ENCODE results near the gene VAV1. TPM values are rescaled to one million over a fixed set of nuclear protein-coding genes. Genes with fewer than 3 reads are reported as not detected.

VAV1 gene
- total and polyA plus RNA-seq, 9 of the 15 experiments (the other 6 are each of a cell fraction or from before 2014, with no cell fraction given) = 0.46 to 20.1 (median 11.1) TPM

DNA sequence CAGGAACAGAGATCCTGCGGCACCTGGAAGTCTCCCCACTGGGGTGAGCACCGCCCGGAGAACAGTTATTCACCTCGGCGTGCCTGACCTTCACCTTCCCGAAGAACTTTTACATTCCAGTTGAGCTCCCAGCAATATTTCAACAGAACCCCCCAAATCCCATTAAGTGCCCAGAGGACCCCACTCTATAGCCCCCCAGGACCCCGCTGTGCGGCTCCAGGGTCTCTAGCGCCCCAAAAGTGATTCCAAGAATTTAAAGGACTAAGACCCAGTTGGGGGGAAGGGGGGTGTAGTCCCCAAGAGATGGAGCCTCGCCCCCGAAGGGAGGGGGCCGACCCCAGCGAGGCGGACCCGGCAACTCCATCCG, 35.6 kb upstream of the VAV1 start (continued):
- TF ChIP-seq, protein P1, sequence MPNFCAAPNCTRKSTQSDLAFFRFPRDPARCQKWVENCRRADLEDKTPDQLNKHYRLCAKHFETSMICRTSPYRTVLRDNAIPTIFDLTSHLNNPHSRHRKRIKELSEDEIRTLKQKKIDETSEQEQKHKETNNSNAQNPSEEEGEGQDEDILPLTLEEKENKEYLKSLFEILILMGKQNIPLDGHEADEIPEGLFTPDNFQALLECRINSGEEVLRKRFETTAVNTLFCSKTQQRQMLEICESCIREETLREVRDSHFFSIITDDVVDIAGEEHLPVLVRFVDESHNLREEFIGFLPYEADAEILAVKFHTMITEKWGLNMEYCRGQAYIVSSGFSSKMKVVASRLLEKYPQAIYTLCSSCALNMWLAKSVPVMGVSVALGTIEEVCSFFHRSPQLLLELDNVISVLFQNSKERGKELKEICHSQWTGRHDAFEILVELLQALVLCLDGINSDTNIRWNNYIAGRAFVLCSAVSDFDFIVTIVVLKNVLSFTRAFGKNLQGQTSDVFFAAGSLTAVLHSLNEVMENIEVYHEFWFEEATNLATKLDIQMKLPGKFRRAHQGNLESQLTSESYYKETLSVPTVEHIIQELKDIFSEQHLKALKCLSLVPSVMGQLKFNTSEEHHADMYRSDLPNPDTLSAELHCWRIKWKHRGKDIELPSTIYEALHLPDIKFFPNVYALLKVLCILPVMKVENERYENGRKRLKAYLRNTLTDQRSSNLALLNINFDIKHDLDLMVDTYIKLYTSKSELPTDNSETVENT (CRISPR knock-in tag; IDR thresholded peaks at IDR 0.05) = no peak
- TF ChIP-seq, protein P2, sequence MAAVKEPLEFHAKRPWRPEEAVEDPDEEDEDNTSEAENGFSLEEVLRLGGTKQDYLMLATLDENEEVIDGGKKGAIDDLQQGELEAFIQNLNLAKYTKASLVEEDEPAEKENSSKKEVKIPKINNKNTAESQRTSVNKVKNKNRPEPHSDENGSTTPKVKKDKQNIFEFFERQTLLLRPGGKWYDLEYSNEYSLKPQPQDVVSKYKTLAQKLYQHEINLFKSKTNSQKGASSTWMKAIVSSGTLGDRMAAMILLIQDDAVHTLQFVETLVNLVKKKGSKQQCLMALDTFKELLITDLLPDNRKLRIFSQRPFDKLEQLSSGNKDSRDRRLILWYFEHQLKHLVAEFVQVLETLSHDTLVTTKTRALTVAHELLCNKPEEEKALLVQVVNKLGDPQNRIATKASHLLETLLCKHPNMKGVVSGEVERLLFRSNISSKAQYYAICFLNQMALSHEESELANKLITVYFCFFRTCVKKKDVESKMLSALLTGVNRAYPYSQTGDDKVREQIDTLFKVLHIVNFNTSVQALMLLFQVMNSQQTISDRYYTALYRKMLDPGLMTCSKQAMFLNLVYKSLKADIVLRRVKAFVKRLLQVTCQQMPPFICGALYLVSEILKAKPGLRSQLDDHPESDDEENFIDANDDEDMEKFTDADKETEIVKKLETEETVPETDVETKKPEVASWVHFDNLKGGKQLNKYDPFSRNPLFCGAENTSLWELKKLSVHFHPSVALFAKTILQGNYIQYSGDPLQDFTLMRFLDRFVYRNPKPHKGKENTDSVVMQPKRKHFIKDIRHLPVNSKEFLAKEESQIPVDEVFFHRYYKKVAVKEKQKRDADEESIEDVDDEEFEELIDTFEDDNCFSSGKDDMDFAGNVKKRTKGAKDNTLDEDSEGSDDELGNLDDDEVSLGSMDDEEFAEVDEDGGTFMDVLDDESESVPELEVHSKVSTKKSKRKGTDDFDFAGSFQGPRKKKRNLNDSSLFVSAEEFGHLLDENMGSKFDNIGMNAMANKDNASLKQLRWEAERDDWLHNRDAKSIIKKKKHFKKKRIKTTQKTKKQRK (IDR thresholded peaks at IDR 0.05; ENCODE audit: borderline replicate concordance, low read depth, low read length) = no peak
- TF ChIP-seq NFRKB (IDR thresholded peaks at IDR 0.05; ENCODE audit: low read depth) (no peak), ZNF224 (CRISPR knock-in tag; IDR thresholded peaks at IDR 0.05) (no peak), BMI1 (IDR thresholded peaks at IDR 0.05; ENCODE audit: low read length) (no peak), CHCHD3 (CRISPR knock-in tag; IDR thresholded peaks at IDR 0.05) (no peak), SNRNP70 (optimal IDR thresholded peaks at IDR 0.05; ENCODE audit: low read depth, low read length) (no peak), KAT2B (IDR thresholded peaks at IDR 0.05; ENCODE audit: low read depth, low read length) (no peak), CBX3 (IDR thresholded peaks at IDR 0.05; ENCODE audit: borderline replicate concordance in 1 of 2, low read length in 2 of 2) (no peak), EP400 (IDR thresholded peaks at IDR 0.05) (peak; percentile 17), MTA2 (IDR thresholded peaks at IDR 0.05; ENCODE audit: low read depth) (0 out of 2 replicates have a peak, but pooled peaks have one; percentile 22), NFXL1 (CRISPR knock-in tag; IDR thresholded peaks at IDR 0.05) (no peak)
- TF ChIP-seq, protein P3, sequence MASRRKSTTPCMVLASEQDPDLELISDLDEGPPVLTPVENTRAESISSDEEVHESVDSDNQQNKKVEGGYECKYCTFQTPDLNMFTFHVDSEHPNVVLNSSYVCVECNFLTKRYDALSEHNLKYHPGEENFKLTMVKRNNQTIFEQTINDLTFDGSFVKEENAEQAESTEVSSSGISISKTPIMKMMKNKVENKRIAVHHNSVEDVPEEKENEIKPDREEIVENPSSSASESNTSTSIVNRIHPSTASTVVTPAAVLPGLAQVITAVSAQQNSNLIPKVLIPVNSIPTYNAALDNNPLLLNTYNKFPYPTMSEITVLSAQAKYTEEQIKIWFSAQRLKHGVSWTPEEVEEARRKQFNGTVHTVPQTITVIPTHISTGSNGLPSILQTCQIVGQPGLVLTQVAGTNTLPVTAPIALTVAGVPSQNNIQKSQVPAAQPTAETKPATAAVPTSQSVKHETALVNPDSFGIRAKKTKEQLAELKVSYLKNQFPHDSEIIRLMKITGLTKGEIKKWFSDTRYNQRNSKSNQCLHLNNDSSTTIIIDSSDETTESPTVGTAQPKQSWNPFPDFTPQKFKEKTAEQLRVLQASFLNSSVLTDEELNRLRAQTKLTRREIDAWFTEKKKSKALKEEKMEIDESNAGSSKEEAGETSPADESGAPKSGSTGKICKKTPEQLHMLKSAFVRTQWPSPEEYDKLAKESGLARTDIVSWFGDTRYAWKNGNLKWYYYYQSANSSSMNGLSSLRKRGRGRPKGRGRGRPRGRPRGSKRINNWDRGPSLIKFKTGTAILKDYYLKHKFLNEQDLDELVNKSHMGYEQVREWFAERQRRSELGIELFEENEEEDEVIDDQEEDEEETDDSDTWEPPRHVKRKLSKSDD (conservative IDR thresholded peaks at IDR 0.05; ENCODE audit: low read length) = no peak
- TF ChIP-seq, protein P4, sequence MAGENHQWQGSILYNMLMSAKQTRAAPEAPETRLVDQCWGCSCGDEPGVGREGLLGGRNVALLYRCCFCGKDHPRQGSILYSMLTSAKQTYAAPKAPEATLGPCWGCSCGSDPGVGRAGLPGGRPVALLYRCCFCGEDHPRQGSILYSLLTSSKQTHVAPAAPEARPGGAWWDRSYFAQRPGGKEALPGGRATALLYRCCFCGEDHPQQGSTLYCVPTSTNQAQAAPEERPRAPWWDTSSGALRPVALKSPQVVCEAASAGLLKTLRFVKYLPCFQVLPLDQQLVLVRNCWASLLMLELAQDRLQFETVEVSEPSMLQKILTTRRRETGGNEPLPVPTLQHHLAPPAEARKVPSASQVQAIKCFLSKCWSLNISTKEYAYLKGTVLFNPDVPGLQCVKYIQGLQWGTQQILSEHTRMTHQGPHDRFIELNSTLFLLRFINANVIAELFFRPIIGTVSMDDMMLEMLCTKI (IDR thresholded peaks at IDR 0.05; ENCODE audit: partially characterized antibody) = no peak
- TF ChIP-seq, protein P5, sequence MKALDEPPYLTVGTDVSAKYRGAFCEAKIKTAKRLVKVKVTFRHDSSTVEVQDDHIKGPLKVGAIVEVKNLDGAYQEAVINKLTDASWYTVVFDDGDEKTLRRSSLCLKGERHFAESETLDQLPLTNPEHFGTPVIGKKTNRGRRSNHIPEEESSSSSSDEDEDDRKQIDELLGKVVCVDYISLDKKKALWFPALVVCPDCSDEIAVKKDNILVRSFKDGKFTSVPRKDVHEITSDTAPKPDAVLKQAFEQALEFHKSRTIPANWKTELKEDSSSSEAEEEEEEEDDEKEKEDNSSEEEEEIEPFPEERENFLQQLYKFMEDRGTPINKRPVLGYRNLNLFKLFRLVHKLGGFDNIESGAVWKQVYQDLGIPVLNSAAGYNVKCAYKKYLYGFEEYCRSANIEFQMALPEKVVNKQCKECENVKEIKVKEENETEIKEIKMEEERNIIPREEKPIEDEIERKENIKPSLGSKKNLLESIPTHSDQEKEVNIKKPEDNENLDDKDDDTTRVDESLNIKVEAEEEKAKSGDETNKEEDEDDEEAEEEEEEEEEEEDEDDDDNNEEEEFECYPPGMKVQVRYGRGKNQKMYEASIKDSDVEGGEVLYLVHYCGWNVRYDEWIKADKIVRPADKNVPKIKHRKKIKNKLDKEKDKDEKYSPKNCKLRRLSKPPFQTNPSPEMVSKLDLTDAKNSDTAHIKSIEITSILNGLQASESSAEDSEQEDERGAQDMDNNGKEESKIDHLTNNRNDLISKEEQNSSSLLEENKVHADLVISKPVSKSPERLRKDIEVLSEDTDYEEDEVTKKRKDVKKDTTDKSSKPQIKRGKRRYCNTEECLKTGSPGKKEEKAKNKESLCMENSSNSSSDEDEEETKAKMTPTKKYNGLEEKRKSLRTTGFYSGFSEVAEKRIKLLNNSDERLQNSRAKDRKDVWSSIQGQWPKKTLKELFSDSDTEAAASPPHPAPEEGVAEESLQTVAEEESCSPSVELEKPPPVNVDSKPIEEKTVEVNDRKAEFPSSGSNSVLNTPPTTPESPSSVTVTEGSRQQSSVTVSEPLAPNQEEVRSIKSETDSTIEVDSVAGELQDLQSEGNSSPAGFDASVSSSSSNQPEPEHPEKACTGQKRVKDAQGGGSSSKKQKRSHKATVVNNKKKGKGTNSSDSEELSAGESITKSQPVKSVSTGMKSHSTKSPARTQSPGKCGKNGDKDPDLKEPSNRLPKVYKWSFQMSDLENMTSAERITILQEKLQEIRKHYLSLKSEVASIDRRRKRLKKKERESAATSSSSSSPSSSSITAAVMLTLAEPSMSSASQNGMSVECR (CRISPR knock-in tag; IDR thresholded peaks at IDR 0.05) = no peak

Measured in K562 (cell line).